Nephron progenitor cell (in vitro differentiated cells): ENCODE measurements around the gene SNX20.

Experiments used
- DNase-seq: peaks from one replicate; pipeline ENCODE4 v3.0.0; 2021
- H3K27ac Mint-ChIP-seq: 2 replicates; pipeline ENCODE4 v1.8.0; 2021; ENCODE audit warnings: mild to moderate bottlenecking, moderate library complexity, mixed read lengths
- H3K27me3 Mint-ChIP-seq: 2 replicates; pipeline ENCODE4 v1.8.0; 2021; ENCODE audit warnings: mild to moderate bottlenecking, low read depth, mixed read lengths; ENCODE audit not compliant: poor library complexity
- H3K36me3 Mint-ChIP-seq: 2 replicates; pipeline ENCODE4 v1.8.0; 2021; ENCODE audit warnings: low read depth, mixed read lengths
- H3K4me1 Mint-ChIP-seq: 2 replicates; pipeline ENCODE4 v1.8.0; 2021; ENCODE audit warnings: mixed read lengths
- H3K4me3 Mint-ChIP-seq: 2 replicates; pipeline ENCODE4 v1.8.0; 2021; ENCODE audit warnings: mild to moderate bottlenecking, moderate library complexity, mixed read lengths
- H3K9me3 Mint-ChIP-seq: 2 replicates; pipeline ENCODE4 v1.8.0; 2021; ENCODE audit warnings: mild to moderate bottlenecking, moderate library complexity, mixed read lengths
- CTCF ChIP-seq: fragments of 200-600 bp; sonication (generic); IDR thresholded peaks from 2 replicates; pipeline ENCODE4 v1.5.0; 2021; ENCODE audit warnings: antibody characterized with exemption

Gene SNX20

DNA sequence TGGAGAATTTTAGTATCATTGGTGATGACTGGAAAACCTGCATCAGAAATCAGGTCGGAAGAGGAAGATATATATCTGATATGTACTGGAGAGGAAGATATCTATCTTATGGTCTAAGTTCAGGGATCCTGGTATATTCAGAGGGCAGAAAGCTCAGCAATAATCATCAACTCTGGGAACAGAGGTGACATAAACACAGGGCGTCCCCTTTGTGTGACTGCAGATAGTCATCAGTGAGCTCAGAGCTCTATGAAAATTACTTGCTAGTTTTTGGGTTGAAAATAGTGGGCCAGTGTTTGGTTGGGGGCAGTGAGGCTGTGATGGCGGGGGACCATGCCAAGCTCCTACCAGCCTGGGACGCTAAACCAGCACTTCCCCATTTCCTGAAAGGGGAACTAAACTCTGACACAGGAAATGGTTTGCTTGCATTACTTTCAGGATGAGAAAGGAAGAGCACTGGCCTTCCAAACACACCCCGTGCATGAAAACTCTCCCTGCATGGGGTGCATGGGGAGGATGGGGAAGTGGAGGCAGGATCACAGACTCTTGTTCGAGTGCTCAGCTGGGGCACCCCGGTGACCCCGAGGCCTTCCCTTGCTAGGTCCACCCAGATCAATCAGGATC is 28.1 kb upstream of the SNX20 start:
- Mint-ChIP-seq H3K9me3 (peaks cover 18% of the 10 kb centered on the region), H3K27me3 (peaks cover 21% of the 10 kb centered on the region), H3K27ac (no peak overlapping the region), H3K36me3 (peaks cover 11% of the 10 kb centered on the region), H3K4me3 (no peak overlapping the region), H3K4me1 (peaks cover 19% of the 10 kb centered on the region)
- DNase-seq = no peak
- no peak for TF ChIP-seq CTCF

DNA sequence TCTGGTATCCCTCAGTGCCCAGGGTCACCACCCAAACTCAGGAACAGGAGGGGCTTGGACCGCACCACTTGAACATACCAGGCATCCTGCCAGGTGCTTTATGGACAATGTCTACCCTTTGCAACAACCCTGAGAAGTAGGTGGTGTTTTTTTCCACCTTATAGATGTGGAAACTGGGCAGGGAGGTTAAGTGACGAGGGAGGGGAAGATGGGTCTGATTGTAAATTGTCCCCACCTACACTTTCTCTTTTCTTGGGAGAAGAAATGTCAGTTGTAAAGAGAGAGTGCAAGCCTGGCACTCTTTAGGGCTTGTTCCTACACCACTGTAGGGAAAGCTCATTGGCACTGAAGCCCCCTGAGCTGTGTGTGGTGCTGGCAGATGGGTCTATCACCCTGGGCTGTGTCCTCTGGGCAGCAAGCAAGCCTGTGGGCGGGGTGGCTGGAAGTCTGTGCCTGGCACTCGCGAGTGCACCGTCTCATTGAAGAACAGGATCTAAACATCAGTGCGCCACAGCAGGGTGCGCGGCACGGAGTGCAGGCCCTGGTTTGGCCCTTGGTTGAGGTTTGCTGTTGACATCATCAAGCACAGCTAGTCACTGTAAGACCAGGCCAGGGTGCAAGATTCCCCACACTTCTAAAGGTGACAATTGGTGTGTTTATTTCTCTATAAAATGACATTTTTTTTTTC is 27.4 kb upstream of the SNX20 start:
- Mint-ChIP-seq H3K4me3 (no peak overlapping the region), H3K9me3 (peaks cover 25% of the 10 kb centered on the region), H3K36me3 (peaks cover 18% of the 10 kb centered on the region), H3K27me3 (peaks cover 21% of the 10 kb centered on the region), H3K4me1 (peaks cover 12% of the 10 kb centered on the region), H3K27ac (no peak overlapping the region)
- no peak for DNase-seq
- no peak for TF ChIP-seq CTCF

GRCh38 chr16:50706250-50706649 is 25.1 kb upstream of the SNX20 start:
- DNase-seq = no peak
- peaks cover 18% of the 10 kb centered on the region for H3K36me3 Mint-ChIP-seq
- H3K9me3 Mint-ChIP-seq = peaks cover 38% of the 10 kb centered on the region
- TF ChIP-seq CTCF = no peak
- no peak overlapping the region for H3K27ac Mint-ChIP-seq
- peaks cover 17% of the 10 kb centered on the region for H3K27me3 Mint-ChIP-seq
- H3K4me1 Mint-ChIP-seq = peaks cover 6% of the 10 kb centered on the region
- no peak overlapping the region for H3K4me3 Mint-ChIP-seq

DNA sequence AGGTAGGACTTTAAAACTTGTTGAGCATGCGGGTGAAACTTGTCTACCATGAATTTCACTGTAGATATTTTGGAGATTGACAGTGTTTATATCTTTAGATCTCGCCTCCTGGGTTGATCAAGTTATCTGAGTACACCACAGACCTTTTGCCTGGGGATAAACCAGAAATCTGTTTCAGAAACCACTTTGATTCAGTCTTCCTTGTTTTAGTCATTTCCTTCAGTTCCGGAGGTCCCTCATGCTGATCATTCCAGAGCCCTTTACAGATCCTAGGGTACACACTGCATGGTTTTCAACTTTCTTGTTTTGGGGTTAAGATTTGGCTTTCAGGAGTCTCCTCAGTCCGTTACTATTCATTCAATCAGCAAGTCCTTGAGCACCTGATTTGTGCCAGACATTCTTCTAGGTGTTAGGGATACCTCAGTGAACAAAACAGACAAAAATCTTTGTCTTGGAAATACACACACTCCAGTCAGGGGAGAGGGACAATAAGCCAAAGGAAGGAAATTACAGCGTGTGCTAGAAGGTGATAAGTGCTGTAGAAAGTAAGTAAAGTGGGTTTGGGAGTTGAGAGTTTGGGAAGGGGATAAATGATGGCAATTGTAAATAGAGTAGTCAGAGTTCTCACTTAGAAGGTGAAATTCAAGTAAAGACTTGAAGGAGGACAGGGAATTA is 24.5 kb upstream of the SNX20 start:
- H3K4me3 Mint-ChIP-seq = no peak overlapping the region
- peaks cover 38% of the 10 kb centered on the region for H3K9me3 Mint-ChIP-seq
- H3K27ac Mint-ChIP-seq = no peak overlapping the region
- peaks cover 17% of the 10 kb centered on the region for H3K27me3 Mint-ChIP-seq
- DNase-seq = no peak
- H3K4me1 Mint-ChIP-seq = peaks cover 8% of the 10 kb centered on the region
- no peak for TF ChIP-seq CTCF
- H3K36me3 Mint-ChIP-seq = peaks cover 18% of the 10 kb centered on the region

DNA sequence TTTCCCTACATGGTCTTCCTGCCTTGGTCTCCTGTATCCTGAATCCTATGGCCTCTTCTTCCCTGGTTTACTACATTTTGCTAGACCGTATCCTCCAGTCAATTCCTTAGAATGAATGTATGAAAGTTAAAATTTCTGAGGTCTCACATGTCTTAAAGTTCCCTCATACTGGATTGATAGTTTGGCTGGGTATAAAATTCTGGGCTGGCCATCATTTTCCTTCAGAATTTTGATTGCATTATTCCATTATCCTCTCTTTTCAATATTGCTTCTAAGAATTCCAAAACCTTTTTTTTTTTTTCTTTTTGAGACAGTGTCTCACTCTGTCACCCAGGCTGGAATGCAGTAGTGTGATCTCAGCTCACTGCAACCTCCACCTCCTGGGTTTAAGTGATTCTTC is 23.1 kb upstream of the SNX20 start:
- H3K36me3 Mint-ChIP-seq = peaks cover 18% of the 10 kb centered on the region
- no peak overlapping the region for H3K27ac Mint-ChIP-seq
- no peak for DNase-seq
- TF ChIP-seq CTCF = no peak
- peaks cover 8% of the 10 kb centered on the region for H3K4me1 Mint-ChIP-seq
- peaks cover 38% of the 10 kb centered on the region for H3K9me3 Mint-ChIP-seq
- no peak overlapping the region for H3K4me3 Mint-ChIP-seq
- H3K27me3 Mint-ChIP-seq = peaks cover 14% of the 10 kb centered on the region
